Activated CD4-positive, alpha-beta T cell treated with anti-CD3 and anti-CD28 coated beads, Interleukin-2, amount 50 U/mL, for 1 hour (primary cell): ENCODE results near the gene CST4.
"Not testable (repeated sequence)": the region's sequence is repeated elsewhere in the genome, so short reads cannot be mapped to it uniquely, and the experiment has no call there.

Experiments
- DNase-seq: peaks from one replicate; pipeline ENCODE4 v3.0.0-alpha.2; 2020

Gene CST4

DNA sequence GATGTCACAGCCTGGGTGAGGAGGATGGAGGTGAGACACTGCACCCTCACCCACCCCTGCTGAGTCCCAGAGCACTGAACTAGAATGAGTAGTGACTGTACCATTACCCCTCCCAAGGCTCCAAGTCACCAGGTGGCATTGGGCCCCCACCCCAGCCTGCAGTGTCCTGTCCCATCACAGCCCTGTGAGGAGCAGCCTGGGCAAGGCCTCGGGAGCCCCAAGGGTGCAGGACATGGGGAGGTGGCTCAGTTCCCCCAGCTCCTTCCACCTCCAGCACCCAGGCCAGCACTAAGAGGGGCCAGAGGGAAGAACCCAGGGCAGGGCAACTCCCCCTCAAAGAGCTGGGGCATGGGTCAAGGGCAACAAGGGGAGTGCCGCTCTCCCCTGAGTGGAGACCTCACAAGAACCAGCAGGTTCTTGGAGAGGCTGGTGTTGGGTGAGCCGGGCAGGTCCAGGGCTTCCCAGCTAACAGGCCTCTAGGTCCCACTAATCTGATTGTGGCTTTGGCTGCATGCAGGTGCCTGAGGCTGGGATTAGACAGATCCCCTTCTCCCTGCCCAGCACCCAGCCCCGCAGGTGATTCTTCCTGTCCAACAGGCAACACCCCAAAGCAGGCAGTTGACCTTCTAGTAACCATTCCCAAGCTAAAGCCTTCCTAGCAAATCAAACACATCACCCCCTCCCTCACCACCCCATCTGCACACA is 2.6 kb downstream of the CST4 start:
- no peak for DNase-seq

DNA sequence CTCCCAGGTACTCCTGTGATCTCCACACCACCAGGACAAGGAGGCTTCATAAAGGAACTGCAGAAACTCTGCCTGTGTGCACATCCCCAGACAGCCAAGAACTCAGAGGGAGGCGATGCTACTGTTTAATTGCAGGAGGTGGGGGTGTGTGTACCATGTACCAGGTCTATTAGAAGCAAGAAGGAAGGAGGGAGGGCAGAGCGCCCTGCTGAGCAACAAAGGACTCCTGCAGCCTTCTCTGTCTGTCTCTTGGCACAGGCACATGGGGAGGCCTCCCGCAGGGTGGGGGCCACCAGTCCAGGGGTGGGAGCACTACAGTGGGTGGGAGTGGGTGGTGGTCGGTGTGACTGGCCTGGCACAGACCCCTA is 3.3 kb downstream of the CST4 start:
- DNase-seq, result not testable (repeated sequence)

GRCh38 chr20:23684261-23684660 is 4.6 kb downstream of the CST4 start:
- no peak for DNase-seq

DNA sequence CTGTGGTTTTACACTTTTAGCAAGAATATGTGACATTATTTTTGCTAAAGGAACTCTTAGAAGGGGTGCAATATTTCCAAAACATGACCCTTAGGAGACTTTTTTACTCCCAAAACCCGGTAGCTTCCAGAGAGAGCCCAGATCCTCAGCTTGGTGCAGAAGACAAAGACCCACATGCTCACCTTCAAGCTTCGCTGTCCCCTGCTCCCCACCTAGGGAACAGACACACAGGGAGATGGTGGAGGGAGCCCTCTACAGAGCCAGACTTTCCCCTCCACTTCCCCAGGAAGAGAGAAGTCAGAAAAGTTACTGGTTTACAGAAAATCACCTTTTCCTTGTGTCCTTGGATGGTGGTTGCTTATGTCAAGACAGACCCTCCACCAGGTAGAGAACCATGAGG is 5.0 kb downstream of the CST4 start:
- no peak for DNase-seq

GRCh38 chr20:23683281-23683680 is 5.6 kb downstream of the CST4 start:
- DNase-seq, result no peak

DNA sequence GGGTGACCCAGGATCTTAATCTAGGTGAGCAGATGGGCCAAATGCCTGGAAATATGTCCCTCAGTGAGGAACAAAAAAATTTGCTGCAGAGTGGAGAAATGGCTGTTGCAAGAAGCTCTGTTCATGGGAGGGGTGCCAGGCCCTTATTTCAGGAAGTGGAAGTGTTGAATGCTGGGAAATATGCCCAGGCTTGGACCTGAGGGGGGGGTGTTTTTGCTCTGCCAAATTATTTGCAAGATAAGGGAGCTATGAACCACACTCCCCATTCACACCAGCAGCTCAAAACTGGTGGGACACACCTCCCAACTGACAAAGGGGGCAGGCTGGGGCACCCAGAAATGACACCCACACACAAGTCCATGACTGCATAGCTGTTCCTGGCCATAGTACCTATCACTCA is 8.7 kb downstream of the CST4 start:
- no peak for DNase-seq

- no peak for DNase-seq
These were observed 9.4 kb downstream of the CST4 start for GRCh38 chr20:23679133-23680092.

DNA sequence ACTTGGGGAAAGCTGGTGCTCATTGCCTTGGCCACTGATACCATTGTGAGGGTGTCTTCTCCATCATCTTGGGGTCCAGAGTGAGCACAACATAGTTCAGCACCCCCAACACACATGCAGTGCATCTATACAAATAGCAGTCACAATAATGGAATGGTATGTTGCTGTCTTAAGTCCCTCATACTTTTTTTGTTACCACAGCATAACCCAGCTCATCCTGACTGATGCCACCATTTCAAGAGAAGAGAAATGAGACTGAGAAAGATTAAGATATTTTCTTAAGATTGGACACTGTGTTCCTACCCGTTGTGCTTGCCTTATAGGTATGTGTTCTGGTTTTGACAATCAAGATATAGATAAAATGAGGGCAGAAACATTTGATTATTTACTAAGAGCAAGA is 15.6 kb downstream of the CST4 start:
- no peak for DNase-seq

- no peak for DNase-seq
These were observed 16.7 kb downstream of the CST4 start for GRCh38 chr20:23672158-23672557.

GRCh38 chr20:23671479-23671878 is 17.4 kb downstream of the CST4 start:
- DNase-seq, result no peak

DNA sequence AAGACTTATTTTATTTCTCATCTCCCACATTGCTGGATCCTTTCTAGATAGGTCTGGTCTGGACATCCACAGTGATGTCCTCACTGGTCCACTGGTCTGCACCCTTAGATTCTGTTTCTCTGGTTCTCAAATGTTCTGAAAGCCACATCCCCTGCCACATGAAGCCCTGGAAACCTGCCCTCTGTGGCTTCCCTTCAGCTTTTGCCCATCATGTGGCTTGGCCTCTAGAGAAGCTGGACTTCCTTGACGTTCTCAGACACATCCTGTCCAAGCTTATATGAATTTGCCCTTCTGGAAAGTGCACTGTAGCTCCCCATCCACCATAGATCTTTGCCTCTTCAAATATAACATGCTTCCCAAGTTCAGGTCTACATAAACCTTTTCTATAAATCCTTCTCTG is 18.5 kb downstream of the CST4 start:
- no peak for DNase-seq

DNA sequence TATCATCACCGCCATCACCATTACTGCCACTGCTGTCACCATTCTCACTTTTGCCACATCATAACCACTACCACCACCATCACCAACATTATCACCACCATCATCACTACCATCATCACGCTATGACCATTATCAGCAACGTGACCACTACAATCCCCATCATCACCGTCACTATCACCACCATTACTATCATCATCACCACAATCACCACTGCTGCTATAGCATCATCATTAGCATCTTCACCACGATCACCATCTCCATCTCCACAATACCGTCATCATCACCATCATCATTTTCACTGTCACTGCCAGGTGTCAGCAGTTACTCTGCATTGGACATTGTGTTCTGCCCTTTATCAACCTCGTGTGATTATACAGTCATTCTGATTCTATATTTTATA is 19.0 kb downstream of the CST4 start:
- DNase-seq, result no peak

DNA sequence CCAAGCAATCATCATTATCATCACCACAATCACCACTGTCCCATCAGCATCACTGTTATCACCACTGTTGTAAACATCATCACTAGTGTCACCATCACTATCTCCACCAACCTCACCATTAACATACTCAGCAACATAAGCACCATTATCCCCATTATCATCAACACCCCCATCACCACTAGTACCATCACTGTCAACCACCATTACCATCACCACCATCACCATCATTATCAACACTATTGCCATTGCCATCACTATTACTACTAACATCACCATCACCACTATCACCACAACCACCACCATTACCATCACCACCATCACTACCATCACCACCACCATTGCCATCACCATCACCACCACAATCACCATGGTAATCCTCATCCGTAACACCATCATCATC is 19.5 kb downstream of the CST4 start:
- DNase-seq, result no peak

DNA sequence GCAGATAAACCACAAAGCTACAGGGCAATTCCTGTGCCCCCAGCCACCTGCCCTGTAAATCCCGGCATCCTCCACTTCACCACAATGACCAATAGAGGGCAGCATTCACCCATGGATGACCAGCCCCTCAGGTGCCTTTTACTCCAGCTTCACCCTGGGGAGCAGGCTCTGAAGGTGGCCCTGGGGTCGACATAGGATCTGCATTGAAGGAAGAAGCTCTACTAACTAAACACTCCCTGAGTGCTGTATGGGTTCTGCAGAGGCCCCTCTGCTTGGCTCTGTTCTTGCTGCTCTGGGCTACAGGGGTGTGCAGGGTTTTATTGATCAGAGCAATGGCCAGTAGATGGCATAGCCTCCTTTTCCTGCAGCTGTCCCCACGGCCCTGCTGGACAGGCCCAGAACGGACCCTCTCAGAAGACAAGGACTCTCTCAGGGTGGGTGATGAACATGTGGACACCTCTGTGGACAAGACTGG is 20.3 kb downstream of the CST4 start:
- peak; percentile 26 for DNase-seq

DNA sequence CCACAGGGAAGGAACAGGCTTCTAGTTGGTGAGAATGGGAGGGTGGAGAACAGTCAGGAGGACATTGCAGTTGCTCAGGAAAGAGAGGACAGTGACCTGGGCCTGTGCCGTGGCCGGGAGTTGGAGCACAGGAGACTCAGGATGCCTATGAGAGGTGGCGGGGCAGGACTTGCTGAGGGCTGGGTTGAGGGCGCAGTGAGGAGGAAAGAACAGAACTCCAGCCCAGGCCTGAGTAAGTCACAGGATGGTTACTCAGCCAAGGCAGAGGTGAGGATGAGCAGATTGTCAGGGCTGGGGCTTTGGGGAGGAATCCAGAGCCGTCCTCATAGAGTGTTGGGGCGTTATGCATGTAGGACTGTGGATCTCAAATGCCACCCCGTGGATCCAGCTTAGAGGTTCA is 21.2 kb downstream of the CST4 start:
- DNase-seq, result no peak

DNA sequence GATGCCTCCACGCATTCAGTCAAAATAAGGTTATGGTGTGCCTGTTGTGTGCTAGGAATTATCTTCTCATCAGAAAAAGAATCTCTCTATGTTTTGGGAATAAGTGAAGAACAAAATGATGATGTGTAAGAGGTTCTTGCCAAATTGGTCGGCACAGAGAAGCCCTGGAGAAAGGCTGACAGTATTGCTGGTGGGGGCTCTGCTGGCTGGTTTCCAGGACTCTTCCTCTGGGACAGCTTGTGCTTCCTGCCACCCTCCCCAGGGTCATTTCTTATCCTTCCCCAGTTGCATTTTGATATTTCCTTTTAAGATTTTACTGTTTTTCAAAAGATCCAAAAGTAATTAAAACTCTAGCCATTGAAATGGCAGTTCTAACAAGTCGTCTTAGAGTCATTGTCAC is 22.1 kb downstream of the CST4 start:
- DNase-seq, result no peak

- DNase-seq, result no peak
These were observed 22.6 kb downstream of the CST4 start for GRCh38 chr20:23666189-23666588.

DNA sequence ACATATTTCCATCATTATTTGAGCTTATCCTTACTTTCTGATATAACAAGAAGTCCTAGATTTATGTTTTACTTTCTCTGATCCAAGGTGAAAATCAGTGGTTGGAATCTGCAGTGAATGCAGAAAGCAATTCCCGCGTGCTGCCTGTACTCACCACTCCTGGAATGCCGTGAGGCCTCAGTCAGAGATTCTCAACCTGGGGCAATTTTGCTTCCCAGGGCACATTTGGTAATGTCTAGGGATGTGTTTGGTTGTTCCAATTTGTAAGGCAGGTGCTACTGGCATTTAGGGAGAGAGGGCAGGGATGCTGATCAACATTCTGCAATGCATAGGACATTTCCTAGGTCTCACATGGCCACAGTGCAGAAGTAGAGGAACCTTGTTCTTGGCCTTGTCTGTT is 23.9 kb downstream of the CST4 start:
- DNase-seq, result no peak

DNA sequence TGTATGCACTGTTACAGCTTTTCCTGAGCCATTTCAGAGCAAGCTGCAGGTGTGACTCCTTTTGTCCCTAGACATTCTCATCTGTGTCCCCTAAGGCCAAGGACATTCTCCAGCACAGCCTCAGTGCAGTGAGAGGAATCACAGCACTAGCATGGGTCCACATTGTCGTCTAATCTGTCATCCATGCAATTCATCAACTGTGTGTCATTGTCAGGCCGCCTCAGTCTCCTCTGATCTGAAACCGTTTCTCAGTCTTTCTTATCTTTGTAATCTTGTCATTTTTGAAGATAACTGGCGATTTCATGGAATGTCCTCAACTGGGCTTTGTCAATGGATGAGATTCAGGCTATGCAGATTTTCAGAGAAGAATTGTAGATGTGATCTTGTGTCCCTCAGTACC is 24.8 kb downstream of the CST4 start:
- DNase-seq, result not testable (repeated sequence)

GRCh38 chr20:23663180-23663579 is 25.7 kb downstream of the CST4 start:
- DNase-seq, result no peak

- DNase-seq, result no peak
These were observed 26.5 kb downstream of the CST4 start for GRCh38 chr20:23662276-23662870.

GRCh38 chr20:23661002-23661429 is 27.8 kb downstream of the CST4 start:
- no peak for DNase-seq

- no peak for DNase-seq
These were observed 28.6 kb downstream of the CST4 start for GRCh38 chr20:23659989-23660837.
